Calu3 (cell line): ENCODE measurements around the gene TRIM33. TPM values are rescaled to one million over a fixed set of nuclear protein-coding genes. Genes with fewer than 3 reads are reported as not detected.

Experiments used
- BruUV-seq: library from RNA; stranded (reverse); fragments of 400-500 nt; replicated peaks from 2 replicates; lab custom pipeline; 2021; lab: Mats Ljungman, UMichigan
- CTCF ChIA-PET: fragments of 300-600 bp; sonication (Branson Sonifier 250); formaldehyde crosslinking; loops from one replicate; lab custom pipeline; 2022; ENCODE audit warnings: antibody characterized with exemption; lab: Charles Lee
- DNase-seq: peaks from one replicate; pipeline ENCODE4 v3.0.0; 2022
- H3K27ac Mint-ChIP-seq: one replicate; pipeline ENCODE4 v1.8.0; 2022; ENCODE audit warnings: mixed read lengths; ENCODE audit not compliant: unreplicated experiment
- H3K27me3 Mint-ChIP-seq: one replicate; pipeline ENCODE4 v1.8.0; 2022; ENCODE audit warnings: mixed read lengths; ENCODE audit not compliant: unreplicated experiment
- H3K36me3 Mint-ChIP-seq: one replicate; pipeline ENCODE4 v1.8.0; 2022; ENCODE audit warnings: mild to moderate bottlenecking, moderate library complexity, mixed read lengths; ENCODE audit not compliant: insufficient read depth, unreplicated experiment
- H3K4me1 Mint-ChIP-seq: one replicate; pipeline ENCODE4 v1.8.0; 2022; ENCODE audit warnings: mild to moderate bottlenecking, low read depth, mixed read lengths; ENCODE audit not compliant: unreplicated experiment
- H3K4me3 Mint-ChIP-seq: one replicate; pipeline ENCODE4 v1.8.0; 2022; ENCODE audit warnings: mild to moderate bottlenecking, low read depth, moderate library complexity, mixed read lengths; ENCODE audit not compliant: unreplicated experiment
- H3K9me3 Mint-ChIP-seq: one replicate; pipeline ENCODE4 v1.8.0; 2022; ENCODE audit warnings: low read depth, mixed read lengths; ENCODE audit not compliant: unreplicated experiment
- CTCF ChIP-seq: fragments of 200-600 bp; IDR thresholded peaks from one replicate; pipeline ENCODE4 v1.8.0; 2022; ENCODE audit warnings: antibody characterized with exemption; ENCODE audit not compliant: unreplicated experiment
- intact Hi-C: fragments of 100-400 bp; cut with micrococcal nuclease; formaldehyde crosslinking; loops from one replicate; pipeline ENCODE4 v1.10.0; 2022; ENCODE audit not compliant: unreplicated experiment
- total RNA-seq: library from RNA; stranded (reverse); gene quantifications from 2 replicates; pipeline ENCODE4 v1.2.3, GENCODE V29; 2022

The TRIM33 gene
- total RNA-seq, 1 experiment from 2014 or later, result 42.0 TPM

GRCh38 chr1:114462963-114463362, 48.0 kb downstream of the TRIM33 start:
- no peak for DNase-seq
- CTCF ChIA-PET, result no interaction called here
- intact Hi-C loops, result no loop called here
- TF ChIP-seq CTCF, result no peak
- peaks cover 32% of the 10 kb centered on the region for H3K36me3 Mint-ChIP-seq
- H3K9me3 Mint-ChIP-seq, result no peaks in the 10 kb centered on the region
- no peaks in the 10 kb centered on the region for H3K27me3 Mint-ChIP-seq
- no peak overlapping the region for H3K4me3 Mint-ChIP-seq
- H3K27ac Mint-ChIP-seq, result no peak overlapping the region
- no TSS peak for BruUV-seq
- peaks cover 41% of the 10 kb centered on the region for H3K4me1 Mint-ChIP-seq

- no TSS peak for BruUV-seq
- no peaks in the 10 kb centered on the region for H3K9me3 Mint-ChIP-seq
- no peak overlapping the region for H3K4me3 Mint-ChIP-seq
- TF ChIP-seq CTCF, result no peak
- peaks cover 29% of the 10 kb centered on the region for H3K36me3 Mint-ChIP-seq
- no peaks in the 10 kb centered on the region for H3K27me3 Mint-ChIP-seq
- intact Hi-C loops, result no loop called here
- CTCF ChIA-PET, result no interaction called here
- H3K4me1 Mint-ChIP-seq, result peaks cover 39% of the 10 kb centered on the region
- H3K27ac Mint-ChIP-seq, result no peak overlapping the region
- no peak for DNase-seq
These were observed 48.7 kb downstream of the TRIM33 start for GRCh38 chr1:114462341-114462740.

- TF ChIP-seq CTCF, result no peak
- H3K27ac Mint-ChIP-seq, result peak overlapping the region; percentile 96
- peaks cover 22% of the 10 kb centered on the region for H3K36me3 Mint-ChIP-seq
- intact Hi-C loops, result no loop called here
- CTCF ChIA-PET, result no interaction called here
- peak overlapping the region; percentile 30 for H3K4me3 Mint-ChIP-seq
- peaks cover 20% of the 10 kb centered on the region for H3K4me1 Mint-ChIP-seq
- DNase-seq, result peak; percentile 49
- no TSS peak for BruUV-seq
- H3K27me3 Mint-ChIP-seq, result no peaks in the 10 kb centered on the region
- no peaks in the 10 kb centered on the region for H3K9me3 Mint-ChIP-seq
These were observed 52.7 kb downstream of the TRIM33 start for GRCh38 chr1:114458237-114458777.

GRCh38 chr1:114457675-114458236, 53.2 kb downstream of the TRIM33 start:
- Mint-ChIP-seq H3K36me3 (peaks cover 25% of the 10 kb centered on the region), H3K27me3 (no peaks in the 10 kb centered on the region), H3K4me3 (peak overlapping the region; percentile 30), H3K4me1 (peaks cover 25% of the 10 kb centered on the region), H3K9me3 (no peaks in the 10 kb centered on the region), H3K27ac (peak overlapping the region; percentile 96)
- CTCF ChIA-PET, result no interaction called here
- BruUV-seq, result no TSS peak
- DNase-seq, result no peak
- no peak for TF ChIP-seq CTCF
- intact Hi-C loops, result no loop called here
